ENCODE measurements around the gene FIBCD1.
"Not testable (repeated sequence)": the region's sequence is repeated elsewhere in the genome, so short reads cannot be mapped to it uniquely, and the experiment has no call there.

The FIBCD1 gene

DNA sequence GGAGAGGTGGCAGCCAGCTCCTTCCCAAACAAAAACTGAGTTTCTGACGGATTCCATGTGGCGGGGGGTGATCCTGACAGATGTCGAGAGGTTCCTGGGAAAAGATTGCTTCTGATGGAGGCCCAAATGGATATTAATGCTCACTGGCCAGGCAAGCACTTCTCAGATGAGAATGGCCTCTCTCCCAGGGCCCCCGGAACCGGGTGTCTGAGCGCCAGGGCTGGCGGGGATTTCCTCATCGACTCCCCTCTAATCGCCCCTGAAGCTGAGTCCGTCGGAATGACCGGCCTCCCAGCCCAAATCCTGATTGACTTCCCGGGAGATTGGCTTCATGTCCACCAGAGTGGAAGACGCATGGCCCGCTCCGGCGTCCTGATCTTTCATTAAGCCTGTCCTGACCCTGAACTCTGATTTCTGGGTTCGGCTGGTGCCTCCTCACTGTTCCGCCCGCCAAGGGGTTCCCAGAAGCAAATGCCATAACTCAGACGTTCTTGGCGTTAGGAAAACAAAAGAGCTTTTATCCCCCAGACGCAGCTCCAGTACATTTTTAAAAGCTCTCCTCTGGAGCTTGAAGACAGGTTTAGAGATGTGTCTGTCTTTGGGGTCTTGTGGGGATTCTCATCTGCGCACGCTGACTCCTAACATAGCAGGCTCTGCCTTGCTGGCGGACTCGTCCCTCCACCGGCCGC is 17.6 kb downstream of the FIBCD1 start:
- DNase-seq: no peak

DNA sequence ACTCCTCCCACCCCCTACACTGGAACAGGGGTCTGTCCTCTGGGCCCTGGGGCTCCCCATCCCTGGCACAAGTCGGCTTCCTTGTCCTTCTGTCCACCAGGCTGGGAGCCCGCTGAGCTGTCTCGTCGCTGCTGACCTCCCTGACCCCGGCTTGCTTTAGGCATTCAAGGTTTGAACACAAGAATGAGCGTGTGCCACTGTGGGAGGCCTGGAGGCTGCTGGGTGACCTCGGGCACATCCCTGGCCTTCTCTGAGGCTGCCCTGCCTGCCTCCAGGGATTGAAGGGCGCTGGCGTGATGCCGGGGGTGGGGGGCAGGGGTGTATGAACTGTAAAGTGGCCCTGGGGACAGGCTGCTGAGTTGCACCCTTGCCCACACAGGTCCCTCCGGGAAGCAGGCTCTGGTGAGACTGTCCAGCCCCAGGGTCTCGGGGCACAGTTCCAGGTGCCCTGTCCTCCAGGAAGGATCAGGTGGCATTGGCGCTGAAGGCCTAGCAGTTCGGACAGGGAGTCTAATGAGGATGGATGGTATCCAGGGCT is 18.2 kb downstream of the FIBCD1 start:
- no peak for DNase-seq

DNA sequence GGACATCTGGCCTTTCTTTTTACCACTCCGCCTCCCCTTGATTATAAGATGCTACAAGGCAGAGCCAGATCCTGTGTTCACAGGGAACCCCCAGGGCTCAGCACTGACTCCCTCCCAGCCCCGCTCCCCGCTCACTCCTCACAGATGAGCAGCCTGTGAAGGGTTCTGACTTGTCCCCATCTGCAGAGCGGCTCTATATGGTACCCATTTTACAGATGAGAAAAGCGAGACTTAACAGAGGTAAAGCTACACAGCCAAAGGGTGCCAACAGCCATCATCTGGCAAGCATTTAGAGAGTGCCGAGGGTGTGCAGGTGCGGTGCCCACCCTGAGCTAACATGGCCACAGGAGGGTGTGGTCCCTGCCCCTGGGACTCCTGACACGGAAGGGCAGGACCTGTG is 18.8 kb downstream of the FIBCD1 start:
- no peak for DNase-seq

GRCh38 chr9:130919559-130920145 is 19.4 kb downstream of the FIBCD1 start:
- DNase-seq: no peak

DNA sequence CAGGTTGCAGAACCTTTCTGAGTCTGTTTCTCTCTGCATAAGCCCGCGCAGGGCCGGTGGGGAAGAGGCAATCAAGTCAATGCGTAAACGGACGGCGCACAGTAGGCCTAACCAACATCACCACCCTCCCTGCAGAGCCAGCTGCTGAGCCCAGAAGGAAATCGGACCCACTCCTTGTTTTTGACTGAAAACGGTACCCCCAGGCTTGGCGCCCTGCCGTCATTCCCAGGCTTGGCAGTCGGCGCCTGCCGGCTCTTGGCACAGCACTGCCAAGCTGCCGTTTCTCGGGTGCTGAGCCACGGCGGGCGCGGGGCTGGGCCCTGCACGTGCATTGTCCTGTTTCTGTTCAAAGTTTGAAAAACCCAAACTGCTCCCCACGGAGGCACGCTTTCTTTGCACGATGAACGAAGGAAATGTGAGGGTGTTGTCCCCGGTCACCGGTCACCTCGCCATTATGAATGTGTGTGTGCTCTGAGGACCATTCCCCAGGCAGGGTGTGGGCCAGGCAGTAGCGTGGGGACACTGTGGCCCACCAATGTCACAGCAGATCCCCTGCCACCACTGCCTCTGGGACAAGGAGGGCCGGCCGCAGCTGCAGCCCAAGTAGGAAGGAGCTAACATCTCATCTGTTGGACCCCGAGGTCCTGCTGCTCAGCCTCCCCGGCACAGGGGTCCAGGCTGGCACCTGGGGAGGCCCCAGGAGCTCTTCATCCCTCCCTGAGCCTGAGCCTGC is 20.1 kb downstream of the FIBCD1 start:
- DNase-seq: no peak

DNA sequence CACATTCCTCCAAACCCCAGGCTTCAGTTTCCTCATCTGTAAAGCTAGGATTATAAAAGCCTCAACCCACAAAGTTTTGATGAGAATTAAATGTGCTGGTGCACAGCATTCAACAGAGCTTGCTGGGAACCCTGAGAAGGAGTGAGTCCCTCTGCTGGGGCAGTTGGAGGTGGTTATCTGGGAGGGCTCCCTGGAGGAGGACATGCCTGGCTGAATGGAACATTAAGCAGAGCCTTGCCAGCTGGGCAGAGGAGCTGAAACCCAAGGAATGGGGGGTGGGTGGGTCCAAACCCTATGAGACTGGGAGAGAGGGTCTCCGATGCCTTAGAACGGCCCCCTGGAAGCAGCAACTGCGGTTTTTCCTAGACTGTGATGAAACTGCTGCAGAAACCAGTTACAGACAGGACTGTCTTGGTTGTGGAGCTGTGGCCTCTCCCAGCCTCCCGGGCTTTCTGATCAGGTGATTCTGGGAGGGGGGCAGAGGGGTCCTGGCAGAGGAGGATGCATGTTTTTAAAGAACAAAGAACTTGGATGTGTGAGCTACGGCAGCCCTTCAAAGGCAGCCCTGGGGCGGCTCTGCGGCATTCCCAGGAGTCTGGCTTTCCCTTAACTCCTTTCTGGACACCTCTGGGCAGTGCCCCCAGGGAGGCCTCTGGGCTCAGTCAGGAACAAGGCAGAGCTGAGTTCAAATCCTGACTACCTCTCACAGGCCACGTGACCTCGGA is 20.8 kb downstream of the FIBCD1 start:
- DNase-seq: no peak

DNA sequence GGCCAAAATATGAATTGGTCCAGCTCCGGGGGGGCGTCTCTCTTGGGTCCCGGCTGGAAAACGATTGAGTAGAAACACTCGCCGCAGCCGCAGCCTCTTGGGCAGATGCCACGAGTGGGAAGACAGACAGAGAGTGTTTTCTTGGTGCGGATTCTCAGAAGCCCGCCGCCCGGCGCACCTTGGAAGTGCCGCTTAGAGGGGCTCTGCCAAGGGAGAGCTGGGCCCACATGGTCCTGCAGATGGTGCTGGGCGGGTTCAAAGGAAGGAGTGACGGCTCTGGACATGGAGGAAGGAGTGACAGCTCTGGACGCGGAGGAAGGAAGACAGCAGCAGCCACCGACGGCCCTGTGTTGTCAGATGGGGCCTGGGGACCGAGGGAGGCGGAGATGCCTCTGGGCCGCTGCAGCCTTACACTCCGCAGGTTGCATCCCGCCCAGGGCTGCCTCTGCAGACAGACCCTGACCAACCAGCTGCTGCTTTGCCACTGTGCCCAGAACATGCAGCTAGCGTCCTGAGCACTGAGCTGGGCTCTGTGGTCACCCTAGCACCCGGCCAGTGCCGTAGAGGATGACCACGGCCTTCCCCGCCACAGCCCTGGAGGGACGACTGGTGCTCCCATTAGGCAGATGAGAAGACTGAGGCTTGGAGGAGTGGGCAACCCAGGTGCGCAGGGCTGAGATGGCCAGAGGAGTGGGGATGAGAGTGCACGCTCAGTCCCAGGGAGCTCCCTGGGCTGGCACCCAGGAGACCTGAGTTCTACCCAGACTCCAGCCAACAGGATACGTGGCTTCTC is 21.7 kb downstream of the FIBCD1 start:
- no peak for DNase-seq

DNA sequence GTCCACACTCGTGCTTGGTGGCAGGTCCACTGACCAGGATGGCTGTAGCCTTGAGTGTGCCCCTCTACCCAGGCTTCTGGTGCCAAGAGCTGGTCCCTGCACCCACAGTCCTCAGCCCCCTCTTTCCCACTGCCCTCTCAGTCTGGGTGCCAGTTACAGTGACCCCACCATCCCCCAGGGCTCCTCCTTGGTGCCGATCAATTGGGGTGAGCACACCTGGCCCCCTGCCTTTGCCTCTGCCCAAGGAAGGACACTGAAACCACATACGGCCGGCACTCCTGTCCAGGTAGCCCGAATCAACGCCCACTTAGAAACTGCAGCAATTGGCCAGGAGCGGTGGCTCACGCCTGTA is 24.0 kb downstream of the FIBCD1 start:
- DNase-seq: no peak

GRCh38 chr9:130914417-130915095 is 24.5 kb downstream of the FIBCD1 start:
- DNase-seq: no peak

- DNase-seq: no peak
These were observed 25.2 kb downstream of the FIBCD1 start for GRCh38 chr9:130913599-130914416.

GRCh38 chr9:130912932-130913598 is 26.0 kb downstream of the FIBCD1 start:
- DNase-seq: no peak

- DNase-seq: no peak
These were observed 27.6 kb downstream of the FIBCD1 start for GRCh38 chr9:130911254-130912049.

DNA sequence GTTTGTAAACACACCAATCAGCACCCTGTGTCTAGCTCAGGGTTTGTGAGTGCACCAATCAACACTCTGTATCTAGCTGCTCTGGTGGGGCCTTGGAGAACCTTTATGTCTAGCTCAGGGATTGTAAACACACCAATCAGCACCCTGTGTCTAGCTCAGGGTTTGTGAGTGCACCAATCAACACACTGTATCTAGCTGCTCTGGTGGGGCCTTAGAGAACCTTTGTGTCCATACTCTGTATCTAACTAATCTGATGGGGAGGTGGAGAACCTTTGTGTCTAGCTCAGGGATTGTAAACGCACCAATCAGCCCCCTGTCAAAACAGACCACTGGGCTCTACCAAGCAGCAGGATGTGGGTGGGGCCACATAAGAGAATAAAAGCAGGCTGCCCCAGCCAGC is 28.4 kb downstream of the FIBCD1 start:
- DNase-seq: not testable (repeated sequence)

- DNase-seq: not testable (repeated sequence)
These were observed 29.0 kb downstream of the FIBCD1 start for GRCh38 chr9:130910041-130910440.

- DNase-seq: no peak
These were observed 30.1 kb downstream of the FIBCD1 start for GRCh38 chr9:130908878-130909355.

DNA sequence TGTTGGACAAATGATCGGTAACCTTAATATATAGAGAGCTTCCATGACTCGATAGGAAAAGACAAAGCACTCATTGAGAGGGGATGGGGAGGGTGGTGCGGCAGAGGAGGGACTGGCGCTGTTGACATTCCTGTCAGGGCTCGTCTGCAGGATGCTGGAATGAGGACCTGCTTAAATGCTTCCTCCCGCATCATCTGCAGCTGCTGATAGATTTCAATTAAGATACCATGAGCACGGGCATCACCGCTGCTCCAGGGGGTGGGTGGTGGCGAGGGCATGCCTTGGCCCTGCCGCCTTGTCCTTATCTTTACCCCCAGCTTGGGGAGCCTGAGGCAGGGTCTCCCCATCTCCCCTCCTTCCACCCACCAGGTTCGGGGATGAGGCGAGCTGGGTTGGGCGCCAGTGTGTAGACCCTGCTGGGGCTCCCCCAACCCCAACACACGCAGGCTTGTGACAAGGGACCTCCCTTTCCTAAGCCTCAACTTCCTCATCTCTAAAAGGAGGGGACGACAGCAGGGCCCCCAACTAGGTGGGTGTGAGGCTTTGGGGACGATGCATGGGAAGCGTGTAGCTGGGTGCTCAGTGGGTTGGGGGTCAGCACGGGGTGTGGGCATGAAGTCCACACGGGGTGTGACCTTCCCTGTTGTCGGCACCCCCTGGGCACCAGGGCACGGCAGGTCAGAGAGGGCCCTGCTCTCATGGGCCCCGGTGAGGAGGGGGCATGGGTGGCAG is 30.7 kb downstream of the FIBCD1 start:
- DNase-seq: no peak

- DNase-seq: no peak
These were observed 32.2 kb downstream of the FIBCD1 start for GRCh38 chr9:130906735-130907416.

Measured in OCI-M1 (cell line).